Measurements from ENCODE around the gene ARV1. TPM values are rescaled to one million over a fixed set of nuclear protein-coding genes. Genes with fewer than 3 reads are reported as not detected.

Gene ARV1
- total RNA-seq, result 10 to 100 TPM; 24.1 to 24.2 TPM

DNA sequence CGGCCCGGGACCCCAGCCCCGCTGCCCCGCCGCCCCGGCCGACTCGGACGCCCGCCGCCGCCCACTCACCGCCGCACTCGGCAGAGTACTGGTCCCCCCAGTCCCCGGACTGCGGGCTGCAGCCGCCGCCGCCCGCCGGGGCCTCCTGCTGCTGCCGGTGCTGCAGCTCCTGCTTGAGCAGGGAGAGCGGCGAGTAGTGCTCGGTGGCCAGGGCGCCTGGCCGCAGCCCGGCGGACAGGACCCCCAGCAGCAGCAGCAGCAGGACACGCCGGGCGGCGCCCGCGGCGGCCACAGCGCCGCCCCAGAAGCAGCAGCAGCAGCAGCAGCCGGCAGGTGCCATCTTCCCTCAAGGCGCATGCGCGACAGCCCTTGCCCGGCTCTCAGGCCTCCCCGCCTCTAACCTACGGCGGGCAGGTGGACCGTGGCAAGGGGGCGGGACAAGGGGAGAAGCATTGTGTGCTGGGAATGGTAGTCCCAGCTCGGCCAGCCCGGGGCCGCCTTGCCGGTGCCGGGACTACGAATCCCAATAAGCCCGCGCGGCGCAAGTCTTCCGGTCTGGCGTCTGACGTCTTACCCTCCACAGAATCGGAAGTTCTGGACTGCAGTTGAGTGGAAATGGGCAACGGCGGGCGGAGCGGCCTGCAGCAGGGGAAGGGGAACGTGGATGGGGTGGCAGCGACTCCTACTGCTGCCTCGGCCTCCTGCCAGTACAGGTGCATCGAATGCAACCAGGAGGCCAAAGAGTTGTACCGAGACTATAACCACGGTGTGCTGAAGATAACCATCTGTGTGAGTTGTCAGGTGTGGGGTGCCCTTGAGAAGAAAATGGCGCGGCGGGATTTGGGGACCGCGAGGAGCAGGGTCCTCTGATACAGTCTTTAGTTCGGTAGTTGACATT lies at the start of gene ARV1, which contains the start of gene TTC13:
TSS of gene ARV1 (plus strand) at position 604 of the 898 bp plus-strand sequence. CDS start at position 616, 12 bp downstream.
TSS of gene TTC13 (minus strand) at position 371 of the 898 bp plus-strand sequence. CDS start at position 340, 31 bp downstream.
- Mint-ChIP-seq H3K27ac (peak within 1 kb of the TSS; percentile 95), H3K27me3 (no peaks in the 10 kb centered on the region), H3K4me1 (peaks cover 24% of the 10 kb centered on the region), H3K9me3 (no peaks in the 10 kb centered on the region), H3K36me3 (peaks cover 32% of the 10 kb centered on the region), H3K4me3 (peak within 1 kb of the TSS; percentile 97)
- peak; percentile 98 for DNase-seq

GRCh38 chr1:230930986-230931385 lies 47.9 kb upstream of the ARV1 start:
- Mint-ChIP-seq H3K27me3 (no peaks in the 10 kb centered on the region), H3K9me3 (no peaks in the 10 kb centered on the region), H3K36me3 (peaks cover 2% of the 10 kb centered on the region), H3K27ac (no peak overlapping the region), H3K4me3 (no peak overlapping the region), H3K4me1 (peaks cover 1% of the 10 kb centered on the region)
- DNase-seq, result no peak

DNA sequence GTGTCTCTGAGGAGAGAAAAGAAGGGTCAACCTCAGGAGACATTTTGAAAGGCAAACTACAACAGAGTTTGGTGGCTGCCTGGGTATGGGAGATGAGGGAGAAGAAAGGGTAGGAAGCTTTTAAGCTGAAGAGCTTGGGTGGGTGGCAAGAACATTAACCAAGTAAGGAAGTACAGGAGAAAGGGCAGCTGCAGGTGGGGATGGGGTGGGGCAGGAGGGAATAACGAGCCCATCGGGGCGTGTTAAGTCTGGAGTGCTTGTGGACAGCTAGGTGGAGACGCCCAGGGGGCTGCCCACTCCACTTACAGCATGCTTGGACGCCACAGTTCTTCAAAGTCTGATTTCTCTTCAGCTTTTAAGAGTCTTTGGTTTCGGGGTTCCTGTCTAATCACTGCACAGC lies 43.0 kb upstream of the ARV1 start:
- Mint-ChIP-seq H3K27ac (no peak overlapping the region), H3K36me3 (peaks cover 5% of the 10 kb centered on the region)

GRCh38 chr1:230936475-230936874 lies 42.4 kb upstream of the ARV1 start:
- no peaks in the 10 kb centered on the region for H3K27me3 Mint-ChIP-seq
- H3K36me3 Mint-ChIP-seq, result peaks cover 5% of the 10 kb centered on the region
- no peak overlapping the region for H3K27ac Mint-ChIP-seq
- DNase-seq, result no peak
- H3K9me3 Mint-ChIP-seq, result no peaks in the 10 kb centered on the region
- no peak overlapping the region for H3K4me3 Mint-ChIP-seq
- peaks cover 6% of the 10 kb centered on the region for H3K4me1 Mint-ChIP-seq

More for the DNA sequence above, 43.0 kb upstream of the ARV1 start:
- Mint-ChIP-seq H3K4me3 (no peak overlapping the region), H3K9me3 (no peaks in the 10 kb centered on the region), H3K4me1 (peaks cover 8% of the 10 kb centered on the region), H3K27me3 (no peaks in the 10 kb centered on the region)
- no peak for DNase-seq

GRCh38 chr1:230937371-230937770 lies 41.5 kb upstream of the ARV1 start:
- H3K9me3 Mint-ChIP-seq, result no peaks in the 10 kb centered on the region
- H3K27ac Mint-ChIP-seq, result no peak overlapping the region

DNA sequence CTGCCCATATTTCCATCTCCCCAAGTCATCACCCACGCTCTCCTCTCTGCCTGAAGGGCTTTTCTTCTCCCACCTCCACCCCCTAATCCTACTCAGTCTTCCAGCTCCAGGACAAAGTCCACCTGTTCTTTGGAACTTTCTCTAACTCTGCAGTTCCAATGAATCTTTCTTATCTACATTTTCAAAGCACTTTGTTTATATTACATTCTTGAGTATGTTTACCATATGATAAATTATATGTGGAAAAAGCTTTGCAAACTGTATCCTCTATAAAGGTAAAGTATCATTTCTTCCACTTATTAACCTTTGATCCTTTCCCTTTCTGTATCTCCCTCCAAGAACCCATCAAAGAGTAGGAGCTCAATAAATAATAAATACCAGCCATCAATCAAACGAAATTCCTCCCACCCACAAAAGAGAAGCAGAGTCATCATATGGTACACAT lies 39.9 kb upstream of the ARV1 start:
- Mint-ChIP-seq H3K9me3 (no peaks in the 10 kb centered on the region), H3K27me3 (no peaks in the 10 kb centered on the region), H3K4me3 (no peak overlapping the region), H3K27ac (no peak overlapping the region), H3K4me1 (peaks cover 8% of the 10 kb centered on the region), H3K36me3 (peaks cover 8% of the 10 kb centered on the region)
- DNase-seq, result no peak

More at GRCh38 chr1:230937371-230937770, 41.5 kb upstream of the ARV1 start:
- H3K36me3 Mint-ChIP-seq, result peaks cover 5% of the 10 kb centered on the region
- H3K4me1 Mint-ChIP-seq, result peaks cover 6% of the 10 kb centered on the region
- H3K4me3 Mint-ChIP-seq, result no peak overlapping the region
- DNase-seq, result no peak
- H3K27me3 Mint-ChIP-seq, result no peaks in the 10 kb centered on the region

DNA sequence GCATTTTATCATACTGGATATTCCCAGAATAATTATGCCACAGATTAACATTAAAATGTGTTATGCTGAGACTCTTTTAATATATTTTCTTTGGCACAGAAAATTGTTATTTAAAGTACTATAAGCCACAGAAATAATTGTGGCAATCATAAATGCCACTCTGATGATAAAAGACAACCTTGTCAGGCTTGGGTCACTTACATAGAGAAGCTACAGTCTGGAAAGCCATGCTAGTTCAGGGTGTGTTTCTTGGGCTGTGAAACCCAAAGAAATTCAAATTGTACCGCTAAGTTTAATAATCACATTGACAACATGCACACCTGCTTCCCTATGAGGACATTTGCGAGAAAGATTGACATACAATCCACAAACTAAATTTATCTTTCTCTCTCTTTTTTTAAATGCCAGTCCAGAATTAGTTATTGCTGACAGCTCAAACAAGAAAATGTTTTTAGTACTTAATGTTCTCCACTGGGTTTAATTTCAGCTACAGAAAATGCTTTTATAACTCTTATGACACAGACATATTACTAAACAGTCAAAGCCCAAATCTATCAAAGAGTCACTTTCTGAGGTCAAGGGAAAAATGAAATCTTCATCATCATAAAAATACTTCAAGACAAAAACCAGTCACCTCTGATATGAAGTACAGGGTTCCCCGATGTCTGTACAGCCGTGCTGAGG lies 38.9 kb upstream of the ARV1 start:
- Mint-ChIP-seq H3K27ac (no peak overlapping the region), H3K4me3 (no peak overlapping the region), H3K4me1 (peaks cover 8% of the 10 kb centered on the region), H3K9me3 (no peaks in the 10 kb centered on the region), H3K36me3 (peaks cover 11% of the 10 kb centered on the region), H3K27me3 (no peaks in the 10 kb centered on the region)
- no peak for DNase-seq

GRCh38 chr1:230940848-230941247 lies 38.0 kb upstream of the ARV1 start:
- Mint-ChIP-seq H3K27ac (no peak overlapping the region), H3K9me3 (no peaks in the 10 kb centered on the region), H3K4me3 (no peak overlapping the region), H3K4me1 (peaks cover 8% of the 10 kb centered on the region), H3K36me3 (peaks cover 13% of the 10 kb centered on the region), H3K27me3 (no peaks in the 10 kb centered on the region)
- DNase-seq, result no peak

DNA sequence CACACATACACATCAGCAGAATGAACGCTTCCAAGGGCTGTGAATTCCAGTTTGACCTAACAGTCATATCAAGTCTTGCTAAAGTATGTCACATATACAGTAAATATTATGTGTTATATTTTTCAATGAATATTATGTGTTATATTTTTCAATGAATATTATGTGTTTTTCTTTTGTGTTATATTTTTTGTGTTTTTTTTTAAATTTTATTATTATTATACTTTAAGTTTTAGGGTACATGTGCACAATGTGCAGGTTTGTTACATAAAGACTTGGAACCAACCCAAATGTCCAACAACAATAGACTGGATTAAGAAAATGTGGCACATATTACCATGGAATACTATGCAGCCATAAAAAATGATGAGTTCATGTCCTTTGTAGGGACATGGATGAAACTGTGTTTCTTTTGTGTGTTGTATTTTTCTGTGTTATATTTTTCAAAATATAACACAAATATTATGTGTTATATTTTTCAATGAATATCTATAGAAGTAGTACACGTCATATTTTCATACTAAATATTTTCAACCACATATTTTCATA lies 35.8 kb upstream of the ARV1 start:
- Mint-ChIP-seq H3K4me1 (peaks cover 3% of the 10 kb centered on the region), H3K27ac (no peak overlapping the region)

GRCh38 chr1:230948301-230948700 lies 30.6 kb upstream of the ARV1 start:
- Mint-ChIP-seq H3K9me3 (no peaks in the 10 kb centered on the region), H3K4me1 (peaks cover 2% of the 10 kb centered on the region), H3K27ac (no peak overlapping the region), H3K27me3 (no peaks in the 10 kb centered on the region), H3K4me3 (no peak overlapping the region), H3K36me3 (peaks cover 8% of the 10 kb centered on the region)
- DNase-seq, result no peak

More for the DNA sequence above, 35.8 kb upstream of the ARV1 start:
- Mint-ChIP-seq H3K27me3 (no peaks in the 10 kb centered on the region), H3K4me3 (no peak overlapping the region), H3K36me3 (peaks cover 13% of the 10 kb centered on the region), H3K9me3 (no peaks in the 10 kb centered on the region)
- DNase-seq, result no peak

DNA sequence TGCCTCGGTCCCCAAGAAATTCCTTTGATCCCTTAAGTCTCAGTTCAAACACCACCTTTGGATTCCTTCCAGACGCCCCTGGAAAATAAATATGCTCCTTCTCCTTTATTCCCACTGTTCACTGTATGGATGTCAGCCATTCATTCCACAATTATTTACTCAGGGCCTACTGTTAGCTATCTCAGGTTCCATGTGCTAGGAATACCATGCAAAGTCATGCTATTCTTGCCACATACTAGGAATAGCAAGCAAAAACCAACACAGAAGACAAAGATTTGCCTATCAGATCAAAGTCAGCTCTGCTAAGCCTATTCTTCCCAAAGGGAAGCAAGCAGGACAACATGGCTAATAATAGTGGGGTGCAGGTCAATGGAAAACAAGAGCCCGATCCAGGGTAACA lies 30.0 kb upstream of the ARV1 start:
- H3K36me3 Mint-ChIP-seq, result peaks cover 8% of the 10 kb centered on the region
- no peaks in the 10 kb centered on the region for H3K27me3 Mint-ChIP-seq
- H3K4me3 Mint-ChIP-seq, result no peak overlapping the region
- no peak for DNase-seq
- no peaks in the 10 kb centered on the region for H3K9me3 Mint-ChIP-seq
- H3K4me1 Mint-ChIP-seq, result peaks cover 2% of the 10 kb centered on the region
- no peak overlapping the region for H3K27ac Mint-ChIP-seq

- no peak for DNase-seq
- no peak overlapping the region for H3K27ac Mint-ChIP-seq
- no peak overlapping the region for H3K4me3 Mint-ChIP-seq
- H3K27me3 Mint-ChIP-seq, result no peaks in the 10 kb centered on the region
- peaks cover 2% of the 10 kb centered on the region for H3K36me3 Mint-ChIP-seq
- no peaks in the 10 kb centered on the region for H3K9me3 Mint-ChIP-seq
- H3K4me1 Mint-ChIP-seq, result peaks cover 2% of the 10 kb centered on the region
Measured at GRCh38 chr1:230950404-230950803, 28.5 kb upstream of the ARV1 start.

GRCh38 chr1:230957580-230957989 lies 21.3 kb upstream of the ARV1 start:
- DNase-seq, result no peak
- no peaks in the 10 kb centered on the region for H3K27me3 Mint-ChIP-seq
- H3K36me3 Mint-ChIP-seq, result peaks cover 20% of the 10 kb centered on the region
- no peak overlapping the region for H3K4me3 Mint-ChIP-seq
- H3K27ac Mint-ChIP-seq, result no peak overlapping the region
- H3K4me1 Mint-ChIP-seq, result peaks cover 7% of the 10 kb centered on the region
- H3K9me3 Mint-ChIP-seq, result no peaks in the 10 kb centered on the region

GRCh38 chr1:230958370-230958769 lies 20.5 kb upstream of the ARV1 start:
- no peaks in the 10 kb centered on the region for H3K9me3 Mint-ChIP-seq
- no peak for DNase-seq
- peaks cover 20% of the 10 kb centered on the region for H3K36me3 Mint-ChIP-seq
- H3K4me1 Mint-ChIP-seq, result peaks cover 7% of the 10 kb centered on the region
- H3K27ac Mint-ChIP-seq, result no peak overlapping the region
- H3K27me3 Mint-ChIP-seq, result no peaks in the 10 kb centered on the region
- H3K4me3 Mint-ChIP-seq, result no peak overlapping the region

- no peaks in the 10 kb centered on the region for H3K27me3 Mint-ChIP-seq
- no peak overlapping the region for H3K4me3 Mint-ChIP-seq
- peaks cover 18% of the 10 kb centered on the region for H3K4me1 Mint-ChIP-seq
- DNase-seq, result no peak
- peaks cover 17% of the 10 kb centered on the region for H3K36me3 Mint-ChIP-seq
- H3K9me3 Mint-ChIP-seq, result no peaks in the 10 kb centered on the region
- no peak overlapping the region for H3K27ac Mint-ChIP-seq
Measured at GRCh38 chr1:230964896-230965295, 14.0 kb upstream of the ARV1 start.

All from activated naive CD8-positive, alpha-beta T cell treated with anti-CD3 and anti-CD28 coated beads for 36 hours (primary cell).